HepG2 (cell line): ENCODE results near the gene HPS3. TPM values are rescaled to one million over a fixed set of nuclear protein-coding genes. Genes with fewer than 3 reads are reported as not detected.

Experiments used
- DMAP1 ChIP-seq: IDR thresholded peaks from 2 replicates; pipeline ENCODE4 v1.6.1; 2016
- GTF2F1 ChIP-seq: fragments of 150-350 bp; IDR thresholded peaks from 2 replicates; pipeline ENCODE4 v1.6.1; 2014; ENCODE audit warnings: low read length
- HINFP ChIP-seq: sonication (generic); formaldehyde crosslinking; IDR thresholded peaks from 2 replicates; pipeline ENCODE4 v1.4.0; 2020; ENCODE audit warnings: low read depth, mild to moderate bottlenecking, missing genetic modification reagents
- NFKBIZ ChIP-seq: IDR thresholded peaks from 2 replicates; pipeline ENCODE4 v1.6.1; 2018; ENCODE audit warnings: missing genetic modification reagents, missing compliant biosample characterization
- NFRKB ChIP-seq: fragments of 450-650 bp; IDR thresholded peaks from 2 replicates; pipeline ENCODE4 v1.6.1; 2017
- THRA ChIP-seq: sonication (generic); formaldehyde crosslinking; IDR thresholded peaks from 2 replicates; pipeline ENCODE4 v1.4.0; 2020; ENCODE audit warnings: missing genetic modification reagents, borderline replicate concordance
- ZKSCAN1 ChIP-seq: fragments of 150-350 bp; IDR thresholded peaks from 2 replicates; pipeline ENCODE4 v1.6.1; 2014; ENCODE audit warnings: low read length
- ZNF225 ChIP-seq: sonication (generic); formaldehyde crosslinking; IDR thresholded peaks from 2 replicates; pipeline ENCODE4 v1.4.0; 2020; ENCODE audit warnings: mild to moderate bottlenecking, missing genetic modification reagents
- ZNF280D ChIP-seq: sonication (generic); formaldehyde crosslinking; IDR thresholded peaks from 2 replicates; pipeline ENCODE4 v1.5.1; 2020; ENCODE audit warnings: mild to moderate bottlenecking, missing genetic modification reagents
- ZNF414 ChIP-seq: sonication (generic); formaldehyde crosslinking; IDR thresholded peaks from 2 replicates; pipeline ENCODE4 v1.5.0; 2020; ENCODE audit warnings: missing genetic modification reagents
- ZNF501 ChIP-seq: sonication (generic); formaldehyde crosslinking; IDR thresholded peaks from 2 replicates; pipeline ENCODE4 v1.5.1; 2020; ENCODE audit warnings: mild to moderate bottlenecking, moderate library complexity, missing genetic modification reagents
- ZNF704 ChIP-seq: sonication (generic); formaldehyde crosslinking; IDR thresholded peaks from 2 replicates; pipeline ENCODE4 v1.8.1; 2023; ENCODE audit warnings: mild to moderate bottlenecking, inconsistent platforms, moderate library complexity, missing genetic modification reagents, borderline replicate concordance
- ZNF883 ChIP-seq: sonication (generic); formaldehyde crosslinking; IDR thresholded peaks from 2 replicates; pipeline ENCODE4 v1.5.1; 2020; ENCODE audit warnings: mild to moderate bottlenecking, missing genetic modification reagents; ENCODE audit errors: not compliant biosample characterization
- polyA plus RNA-seq, 8 experiments: library from polyadenylated mRNA; depleted of rRNA in 3 of 8; stranded (reverse) in 7 of 8; unstranded in 1 of 8; fragments of >200 nt; fragmentation: Illumina TruSeq in 4 of 8; extraction: Trizol in 4 of 8; gene quantifications; 2 replicates each; pipeline versions ENCODE4 v1.2.1 to v1.2.3, GENCODE V29; 2011 to 2016; ENCODE audit warnings: low read depth in 4 of 8, missing spikeins in 1 of 8, mixed read lengths in 1 of 8; ENCODE audit not compliant: insufficient read depth in 1 of 8
- total RNA-seq, 5 experiments: library from RNA; depleted of rRNA; stranded (reverse); fragments of >200 nt; fragmentation: Illumina TruSeq; extraction: Trizol; gene quantifications; 2 replicates each; pipeline ENCODE4 v1.2.3, GENCODE V29; 2016; ENCODE audit warnings: low read depth in 1 of 5
- TF ChIP-seq, protein P1 (sequence below): sonication (generic); formaldehyde crosslinking; IDR thresholded peaks from 2 replicates; pipeline ENCODE4 v1.4.0; 2020; ENCODE audit warnings: missing genetic modification reagents

Gene HPS3
- total and polyA plus RNA-seq, 2 of the 13 experiments (the other 11 are each of a cell fraction or from before 2014, with no cell fraction given) = 9.5 to 18.9 TPM

DNA sequence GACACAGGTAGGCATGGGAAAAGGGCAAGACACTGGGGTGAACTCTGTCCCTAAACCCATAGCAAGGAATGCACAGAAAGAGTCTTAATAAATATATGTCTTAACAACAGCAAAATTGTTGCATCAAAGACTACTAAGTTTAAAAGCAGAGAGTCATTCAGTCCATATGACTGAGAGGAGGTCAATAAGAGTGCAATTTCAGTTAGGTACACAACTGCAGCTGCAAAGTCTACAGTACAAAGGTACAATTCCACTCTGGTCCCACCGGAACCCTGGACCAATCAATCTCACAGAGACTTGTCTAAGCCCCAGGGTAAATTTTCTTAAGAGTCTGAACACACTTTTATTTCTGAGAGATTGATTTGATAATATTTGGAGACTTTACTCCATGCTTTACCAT is 85.3 kb downstream of the HPS3 start (continued):
- no peak for TF ChIP-seq ZNF704
- TF ChIP-seq ZNF280D (CRISPR knock-in tag) = no peak
- no peak for TF ChIP-seq GTF2F1
- no peak for TF ChIP-seq ZNF883
- no peak for TF ChIP-seq ZKSCAN1
- no peak for TF ChIP-seq ZNF501 (CRISPR knock-in tag)
- peak; percentile 56; the same call in 1 of the 2 replicates for TF ChIP-seq DMAP1 (CRISPR knock-in tag)
- TF ChIP-seq ZNF225 (CRISPR knock-in tag) = no peak
- TF ChIP-seq NFRKB = no peak
- TF ChIP-seq HINFP (CRISPR knock-in tag) = no peak
- TF ChIP-seq, protein P1, sequence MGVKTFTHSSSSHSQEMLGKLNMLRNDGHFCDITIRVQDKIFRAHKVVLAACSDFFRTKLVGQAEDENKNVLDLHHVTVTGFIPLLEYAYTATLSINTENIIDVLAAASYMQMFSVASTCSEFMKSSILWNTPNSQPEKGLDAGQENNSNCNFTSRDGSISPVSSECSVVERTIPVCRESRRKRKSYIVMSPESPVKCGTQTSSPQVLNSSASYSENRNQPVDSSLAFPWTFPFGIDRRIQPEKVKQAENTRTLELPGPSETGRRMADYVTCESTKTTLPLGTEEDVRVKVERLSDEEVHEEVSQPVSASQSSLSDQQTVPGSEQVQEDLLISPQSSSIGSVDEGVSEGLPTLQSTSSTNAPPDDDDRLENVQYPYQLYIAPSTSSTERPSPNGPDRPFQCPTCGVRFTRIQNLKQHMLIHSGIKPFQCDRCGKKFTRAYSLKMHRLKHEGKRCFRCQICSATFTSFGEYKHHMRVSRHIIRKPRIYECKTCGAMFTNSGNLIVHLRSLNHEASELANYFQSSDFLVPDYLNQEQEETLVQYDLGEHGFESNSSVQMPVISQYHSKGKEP = no peak
- peak; percentile 64 for TF ChIP-seq THRA (CRISPR knock-in tag)
- TF ChIP-seq NFKBIZ = 0 out of 2 replicates have a peak, but pooled peaks have one; percentile 50
- no peak for TF ChIP-seq ZNF414 (CRISPR knock-in tag)
